Stomach (tissue), 9 donors: ENCODE results near the gene SLC1A1. TPM values are rescaled to one million over a fixed set of nuclear protein-coding genes. Genes with fewer than 3 reads are reported as not detected.
"Not testable (repeated sequence)": the region's sequence is repeated elsewhere in the genome, so short reads cannot be mapped to it uniquely, and the experiment has no call there.

Experiments used
- DNase-seq, 2 donors: peaks; one replicate each; pipeline versions ENCODE4 v3.0.0 to v3.0.0-alpha.2; 2013 to 2019
- H3K27ac ChIP-seq, 5 donors: fragments of 200-600 bp in 4 of 5; sonication (generic) in 4 of 5; one replicate each; pipeline ENCODE4 v1.5.1; 2013 to 2019; ENCODE audit warnings: mild to moderate bottlenecking in 1 of 5, moderate library complexity in 1 of 5
- H3K27me3 ChIP-seq, 3 donors: fragments of 200-600 bp; sonication (generic); one replicate each; pipeline ENCODE4 v1.5.1; 2017 to 2019; ENCODE audit warnings: mixed run types in 1 of 3
- H3K36me3 ChIP-seq, 4 donors: fragments of 200-600 bp; sonication (generic); 1 replicate in 3 of 4; 2 replicates in 1 of 4; pipeline ENCODE4 v1.5.1; 2016 to 2019
- H3K4me1 ChIP-seq, 4 donors: fragments of 200-600 bp; sonication (generic); one replicate each; pipeline ENCODE4 v1.5.1; 2016 to 2019
- H3K4me3 ChIP-seq, 4 donors: fragments of 200-600 bp; sonication (generic) in 3 of 4; one replicate each; pipeline ENCODE4 v1.5.1; 2016 to 2019; ENCODE audit warnings: mild to moderate bottlenecking in 1 of 4
- H3K9me3 ChIP-seq, 4 donors: fragments of 200-600 bp; sonication (generic); one replicate each; pipeline ENCODE4 v1.5.1; 2016 to 2019
- CTCF ChIP-seq, 7 experiments: fragments of 450-650 bp in 4 of 7; fragments of 200-600 bp in 3 of 7; sonication (generic) in 3 of 7; IDR thresholded peaks; one replicate each; pipeline ENCODE4 v1.5.1; 2016 to 2019; ENCODE audit warnings: antibody characterized with exemption in 7 of 7, control low read depth in 2 of 7, mild to moderate bottlenecking in 1 of 7
- EP300 ChIP-seq: sonication (generic); formaldehyde crosslinking; IDR thresholded peaks from one replicate; pipeline ENCODE4 v1.6.1; 2017; ENCODE audit warnings: antibody characterized with exemption
- POLR2A ChIP-seq, 4 donors: fragments of 450-650 bp; IDR thresholded peaks; one replicate each; pipeline ENCODE4 v1.6.1; 2016; ENCODE audit warnings: antibody characterized with exemption in 4 of 4, control low read depth in 2 of 4, mild to moderate bottlenecking in 1 of 4, moderate library complexity in 1 of 4
- POLR2AphosphoS5 ChIP-seq, 3 donors: sonication (generic); formaldehyde crosslinking; IDR thresholded peaks; one replicate each; pipeline ENCODE4 v1.6.1; 2016; ENCODE audit warnings: antibody characterized with exemption in 3 of 3
- WGBS, 5 donors: extraction: QIAGEN DNeasy Blood & Tissue Kit in 3 of 5; methylation state at CpG; one replicate each; pipeline versions ENCODE4 v1.1.5 to v1.1.7; 2013 to 2018; 5-methylcytosine and 5-hydroxymethylcytosine counted together
- intact Hi-C: fragments of 100-400 bp; cut with DNase I; formaldehyde crosslinking; loops from one replicate; pipeline ENCODE4 v1.15.1; 2023; ENCODE audit warnings: low total_unique reads
- polyA plus RNA-seq, 3 donors: library from polyadenylated mRNA; stranded (reverse); fragments of 200-250 nt; gene quantifications; one replicate each; pipeline ENCODE4 v1.2.3, GENCODE V29; 2013
- total RNA-seq, 5 donors: library from RNA; depleted of rRNA; stranded (reverse); fragments of >200 nt; gene quantifications; one replicate each; pipeline versions ENCODE4 v1.1.0 to v1.2.3, GENCODE V29; 2014 to 2016
- donor health status: healthy with polysubstance abuse.
- donor health status: Bipolar disorder and iron deficiency.
- donor health status: healthy.

The SLC1A1 gene
- total and polyA plus RNA-seq, 8 donors = 0.58 to 13.3 (median 2.7) TPM; not detected in 1

DNA sequence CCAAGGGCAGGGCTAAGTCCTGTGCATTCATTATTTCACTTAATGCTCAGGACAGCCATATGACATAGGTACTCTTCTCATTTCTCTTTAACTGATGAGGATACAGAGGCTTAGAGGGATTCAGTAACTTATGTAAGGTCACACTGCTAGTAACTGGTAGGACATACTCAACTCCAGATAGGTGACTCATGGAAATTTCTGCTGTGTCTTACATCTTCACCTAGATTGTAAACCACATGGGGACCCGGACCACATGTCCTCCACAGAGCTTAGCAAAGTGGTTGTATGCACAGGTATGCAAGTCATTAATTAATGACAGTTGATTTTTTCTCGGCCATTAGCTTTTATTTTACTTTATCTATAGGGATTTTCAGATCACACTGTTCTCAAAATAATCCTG, 29.3 kb downstream of the SLC1A1 start:
- Histone ChIP-seq H3K9me3 (no peaks in the 10 kb centered on the region), H3K4me3 (no peak overlapping the region), H3K27ac (no peak overlapping the region), H3K36me3 (no peaks in the 10 kb centered on the region), H3K27me3 (no peaks in the 10 kb centered on the region), H3K4me1 (no peaks in the 10 kb centered on the region)
- TF ChIP-seq POLR2AphosphoS5 (IDR thresholded peaks at IDR 0.05) (no peak), CTCF (IDR thresholded peaks at IDR 0.05) (no peak), EP300 (no peak), POLR2A (IDR thresholded peaks at IDR 0.05) (no peak)
- no peak for DNase-seq
- 83 to 94% (median 91%) methylated on average over 2 of the region's 2 CpGs for WGBS, 5 donors
- intact Hi-C loops = no loop called here

DNA sequence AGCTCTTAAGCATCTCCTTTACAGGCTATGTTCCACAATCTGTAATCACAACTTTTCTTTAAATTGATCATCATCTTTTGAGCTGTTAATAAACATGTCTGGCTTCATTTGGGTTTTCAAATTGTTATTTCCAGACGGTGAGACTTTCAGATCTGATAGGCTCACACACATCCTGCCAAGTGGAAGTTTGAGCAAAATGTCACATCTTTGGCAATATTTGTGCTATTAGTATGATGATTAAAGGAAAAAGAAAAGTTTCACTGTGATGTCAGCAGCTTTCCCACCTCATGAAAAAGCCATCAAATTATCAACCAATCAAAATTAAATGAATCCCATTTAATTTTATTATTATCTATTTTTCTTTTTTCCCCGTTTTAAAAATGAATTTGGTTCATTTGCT, 29.8 kb downstream of the SLC1A1 start:
- DNase-seq = no peak
- TF ChIP-seq POLR2A (IDR thresholded peaks at IDR 0.05) = no peak
- no peak for TF ChIP-seq CTCF (IDR thresholded peaks at IDR 0.05)
- no peak for TF ChIP-seq POLR2AphosphoS5 (IDR thresholded peaks at IDR 0.05)

DNA sequence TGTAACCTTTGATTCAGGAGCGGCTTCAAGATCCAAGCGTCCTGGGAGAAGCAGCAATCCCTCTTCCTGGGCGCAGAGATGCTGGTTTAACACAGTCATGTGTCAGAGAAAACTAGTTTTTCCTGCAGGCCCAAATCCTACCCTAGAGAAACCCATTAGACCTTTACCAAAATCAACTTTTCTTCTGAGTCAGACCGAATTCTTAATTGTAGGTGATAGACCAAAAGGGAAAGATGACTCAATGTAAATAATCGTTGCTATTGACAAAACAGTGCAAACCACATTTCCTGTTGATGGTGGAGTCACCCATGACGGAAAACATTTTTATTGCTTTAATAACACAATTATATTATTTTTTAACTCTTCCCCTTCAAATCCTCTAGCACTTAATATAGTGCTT, 40.1 kb downstream of the SLC1A1 start:
- DNase-seq = no peak
- intact Hi-C loops = no loop called here
- no peak overlapping the region for H3K4me3 ChIP-seq
- H3K4me1 ChIP-seq = no peaks in the 10 kb centered on the region
- peaks cover 0 to 4% (median 0%) of the 10 kb centered on the region in 4 donors for H3K9me3 ChIP-seq
- H3K36me3 ChIP-seq = peaks cover 0 to 9% (median 0%) of the 10 kb centered on the region in 4 donors
- no peak for TF ChIP-seq POLR2A (IDR thresholded peaks at IDR 0.05)
- no peak for TF ChIP-seq POLR2AphosphoS5 (IDR thresholded peaks at IDR 0.05)
- no peak for TF ChIP-seq EP300
- TF ChIP-seq CTCF (IDR thresholded peaks at IDR 0.05) = no peak
- 63 to 85% (median 80%) methylated on average over 6 of the region's 6 CpGs for WGBS, 5 donors
- H3K27me3 ChIP-seq = no peaks in the 10 kb centered on the region
- no peak overlapping the region for H3K27ac ChIP-seq

More for the DNA sequence above, 29.8 kb downstream of the SLC1A1 start:
- Histone ChIP-seq H3K4me1 (no peaks in the 10 kb centered on the region), H3K36me3 (no peaks in the 10 kb centered on the region), H3K27ac (no peak overlapping the region), H3K9me3 (no peaks in the 10 kb centered on the region), H3K4me3 (no peak overlapping the region), H3K27me3 (no peaks in the 10 kb centered on the region)
- intact Hi-C loops = no loop called here
- WGBS, 5 donors = 56 to 70% (median 66%) methylated on average over 2 of the region's 2 CpGs

DNA sequence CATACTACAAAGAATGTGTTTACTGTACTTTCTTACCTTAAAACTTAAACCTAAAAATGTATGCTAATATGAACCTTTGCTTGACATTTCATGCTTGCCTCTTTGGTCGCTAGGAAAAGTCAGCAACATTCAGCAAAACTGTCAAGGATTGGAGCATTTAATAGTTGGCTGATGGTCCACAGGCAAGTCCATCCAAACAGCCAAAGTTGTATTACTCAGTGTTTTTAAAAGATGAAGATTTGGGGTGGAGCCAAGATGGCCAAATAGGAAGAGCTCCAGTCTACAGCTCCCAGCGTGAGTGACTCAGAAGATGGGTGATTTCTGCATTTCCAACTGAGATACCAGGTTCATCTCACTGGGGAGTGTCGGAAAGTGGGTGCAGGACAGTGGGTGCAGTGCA, 40.6 kb downstream of the SLC1A1 start:
- H3K36me3 ChIP-seq, H3K9me3 ChIP-seq, H3K27ac ChIP-seq, H3K4me1 ChIP-seq, intact Hi-C loops, H3K4me3 ChIP-seq, H3K27me3 ChIP-seq, DNase-seq: not testable (repeated sequence)
- 71 to 81% (median 80%) methylated on average over 3 of the region's 3 CpGs for WGBS, 5 donors

DNA sequence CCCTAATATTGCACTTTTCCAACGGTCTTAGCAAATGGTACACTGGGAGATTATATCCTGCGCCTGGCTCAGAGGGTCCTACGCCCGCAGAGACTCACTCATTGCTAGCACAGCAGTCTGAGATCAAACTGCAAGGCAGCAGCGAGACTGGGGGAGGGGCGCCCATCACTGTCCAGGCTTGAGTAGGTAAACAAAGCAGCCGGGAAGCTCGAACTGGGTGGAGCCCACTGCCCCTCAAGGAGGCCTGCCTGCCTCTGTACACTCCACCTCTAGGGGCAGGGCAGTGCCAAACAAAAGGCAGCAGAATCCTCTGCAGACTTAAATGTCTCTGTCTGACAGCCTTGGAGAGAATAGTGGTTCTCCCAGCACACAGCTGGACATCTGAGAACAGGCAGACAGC, 41.1 kb downstream of the SLC1A1 start:
- intact Hi-C loops, H3K9me3 ChIP-seq, H3K4me1 ChIP-seq, H3K36me3 ChIP-seq, H3K4me3 ChIP-seq, H3K27me3 ChIP-seq, H3K27ac ChIP-seq, DNase-seq: not testable (repeated sequence)
- WGBS, 5 donors = 63 to 77% (median 68%) methylated on average over 5 to 8 of the region's 8 CpGs

- H3K27ac ChIP-seq, H3K27me3 ChIP-seq, H3K4me3 ChIP-seq, intact Hi-C loops, DNase-seq, H3K4me1 ChIP-seq, H3K9me3 ChIP-seq, H3K36me3 ChIP-seq: not testable (repeated sequence)
- WGBS, 5 donors = 79 to 83% (median 80%) methylated on average over 1 to 2 of the region's 2 CpGs
Measured at GRCh38 chr9:4533881-4534280, 43.6 kb downstream of the SLC1A1 start.

GRCh38 chr9:4536196-4536595, 45.9 kb downstream of the SLC1A1 start:
- H3K27me3 ChIP-seq, H3K4me1 ChIP-seq, intact Hi-C loops, H3K4me3 ChIP-seq, H3K27ac ChIP-seq, DNase-seq: not testable (repeated sequence)
- whole genome bisulfite sequencing, 5 donors = 89 to 100% (median 98%) methylated on average over 1 of the region's 1 CpG; no CpG with 5 or more reads in 1 of the 5 donors
- Histone ChIP-seq H3K36me3 (peaks cover 0 to 16% (median 10%) of the 10 kb centered on the region in 4 donors), H3K9me3 (peaks cover 0 to 13% (median 9%) of the 10 kb centered on the region in 4 donors)
